Gastroesophageal sphincter (tissue), 3 donors: ENCODE data around the gene FNBP1.

Experiments
- CTCF ChIP-seq, 4 experiments: fragments of 200-600 bp in 2 of 4; fragments of 450-650 bp in 2 of 4; sonication (generic) in 1 of 4; IDR thresholded peaks; one replicate each; pipeline ENCODE4 v1.5.1; 2017 to 2019; ENCODE audit warnings: antibody characterized with exemption in 4 of 4, mild to moderate bottlenecking in 2 of 4, moderate library complexity in 2 of 4
- EP300 ChIP-seq: sonication (generic); formaldehyde crosslinking; IDR thresholded peaks from one replicate; pipeline ENCODE4 v1.6.1; 2017; ENCODE audit warnings: antibody characterized with exemption, mild to moderate bottlenecking
- POLR2A ChIP-seq, 2 donors: fragments of 450-650 bp; IDR thresholded peaks; one replicate each; pipeline ENCODE4 v1.6.1; 2017; ENCODE audit warnings: antibody characterized with exemption in 2 of 2, mild to moderate bottlenecking in 2 of 2, moderate library complexity in 1 of 2

GRCh38 chr9:130013326-130013725, 29.7 kb downstream of the FNBP1 start:
- no peak for TF ChIP-seq CTCF (IDR thresholded peaks at IDR 0.05)
- no peak for TF ChIP-seq POLR2A (IDR thresholded peaks at IDR 0.05)
- TF ChIP-seq EP300, result no peak
